Caco-2 (cell line): Measurements from ENCODE around the gene CCNJL. TPM values are rescaled to one million over a fixed set of nuclear protein-coding genes. Genes with fewer than 3 reads are reported as not detected.
"Not testable (repeated sequence)": the region's sequence is repeated elsewhere in the genome, so short reads cannot be mapped to it uniquely, and the experiment has no call there.

Experiments
- BruUV-seq: library from RNA; stranded (reverse); fragments of 400-500 nt; replicated peaks from 2 replicates; lab custom pipeline; 2021; lab: Mats Ljungman, UMichigan
- CTCF ChIA-PET: fragments of 300-600 bp; sonication (Branson Sonifier 250); formaldehyde crosslinking; loops from one replicate; lab custom pipeline; 2022; ENCODE audit warnings: antibody characterized with exemption; lab: Charles Lee
- POLR2A ChIA-PET: fragments of 300-600 bp; sonication (Branson Sonifier 250); formaldehyde crosslinking; loops from one replicate; lab custom pipeline; 2022; ENCODE audit warnings: antibody characterized with exemption; lab: Charles Lee
- DNase-seq, 2 experiments: peaks; one replicate each; pipeline versions ENCODE4 v3.0.0 to v3.0.0-alpha.2; 2020 to 2022
- H3K27me3 ChIP-seq: replicated peaks from 2 replicates; pipeline ENCODE4 v1.6.0; 2011; ENCODE audit warnings: low read length; ENCODE audit not compliant: control insufficient read depth, insufficient read depth
- H3K36me3 ChIP-seq: 2 replicates; pipeline ENCODE4 v1.5.1; 2011; ENCODE audit warnings: low read length; ENCODE audit not compliant: control insufficient read depth, insufficient read depth
- H3K4me1 ChIP-seq: fragments of 250-450 bp; sonication (Bioruptor Pico); 2 replicates; pipeline ENCODE4 v1.5.1; 2020; ENCODE audit warnings: mild to moderate bottlenecking
- H3K4me3 ChIP-seq: 2 replicates; pipeline ENCODE4 v1.5.1; 2011; ENCODE audit warnings: low read depth, mild to moderate bottlenecking, control low read depth, low read length
- H3K9me3 ChIP-seq: fragments of 250-450 bp; sonication (Bioruptor Pico); 2 replicates; pipeline ENCODE4 v1.5.1; 2020; ENCODE audit warnings: mild to moderate bottlenecking, moderate library complexity
- H3K27ac Mint-ChIP-seq: one replicate; pipeline ENCODE4 v1.8.0; 2022; ENCODE audit warnings: mixed read lengths; ENCODE audit not compliant: unreplicated experiment
- H3K27me3 Mint-ChIP-seq: one replicate; pipeline ENCODE4 v1.8.0; 2022; ENCODE audit warnings: mixed read lengths; ENCODE audit not compliant: insufficient read depth, unreplicated experiment
- H3K36me3 Mint-ChIP-seq: one replicate; pipeline ENCODE4 v1.8.0; 2022; ENCODE audit warnings: mild to moderate bottlenecking, mixed read lengths; ENCODE audit not compliant: insufficient read depth, unreplicated experiment
- H3K4me1 Mint-ChIP-seq: one replicate; pipeline ENCODE4 v1.8.0; 2022; ENCODE audit warnings: low read depth, mixed read lengths; ENCODE audit not compliant: unreplicated experiment
- H3K4me3 Mint-ChIP-seq: one replicate; pipeline ENCODE4 v1.8.0; 2022; ENCODE audit warnings: mild to moderate bottlenecking, moderate library complexity, mixed read lengths; ENCODE audit not compliant: unreplicated experiment
- H3K9me3 Mint-ChIP-seq: one replicate; pipeline ENCODE4 v1.8.0; 2022; ENCODE audit warnings: mixed read lengths; ENCODE audit not compliant: unreplicated experiment
- CTCF ChIP-seq, 2 experiments: fragments of 200-600 bp in 1 of 2; IDR thresholded peaks; 1 replicate in 1 of 2; 2 replicates in 1 of 2; pipeline versions ENCODE4 v1.5.1 to v1.8.0; 2011 to 2022; ENCODE audit warnings: antibody characterized with exemption in 1 of 2, control low read depth in 1 of 2, inconsistent platforms in 1 of 2, low read depth in 1 of 2, low read length in 1 of 2, mild to moderate bottlenecking in 1 of 2, moderate library complexity in 1 of 2; ENCODE audit not compliant: insufficient read depth in 1 of 2, severe bottlenecking in 1 of 2, unreplicated experiment in 1 of 2
- intact Hi-C: fragments of 100-400 bp; cut with micrococcal nuclease; formaldehyde crosslinking; loops from one replicate; pipeline ENCODE4 v1.10.0; 2022; ENCODE audit not compliant: unreplicated experiment
- total RNA-seq: library from RNA; stranded (reverse); gene quantifications from 2 replicates; pipeline ENCODE4 v1.2.3, GENCODE V29; 2022

CCNJL gene
- total RNA-seq, 1 experiment from 2014 or later: 17.4 TPM

- intact Hi-C loops: no loop called here
- no peak for DNase-seq
- Mint-ChIP-seq H3K4me3 (no peak overlapping the region), H3K4me1 (no peaks in the 10 kb centered on the region), H3K27ac (no peak overlapping the region), H3K36me3 (no peaks in the 10 kb centered on the region), H3K27me3 (no peaks in the 10 kb centered on the region), H3K9me3 (no peaks in the 10 kb centered on the region)
- TF ChIP-seq CTCF (IDR thresholded peaks at IDR 0.05; ENCODE audit: insufficient read depth in 1 of 2, low read depth in 1 of 2, low read length in 1 of 2, severe bottlenecking in 1 of 2, unreplicated experiment in 1 of 2): no peak
- H3K9me3 ChIP-seq: no peaks in the 10 kb centered on the region
- peaks cover 5% of the 10 kb centered on the region; the same call in 1 of the 2 replicates for H3K4me1 ChIP-seq
- ChIA-PET CTCF (interaction anchor here (0.5 to 0.6 kb wide), 2 partner anchors 118 to 163 kb away, joined by 3 to 4 read pairs; no protein-coding TSS in a partner anchor), POLR2A (no interaction called here)
- H3K4me3 ChIP-seq: no peak overlapping the region
- H3K27me3 ChIP-seq: no peaks in the 10 kb centered on the region
- no peaks in the 10 kb centered on the region for H3K36me3 ChIP-seq
- BruUV-seq: no TSS peak
These were observed 30.1 kb upstream of the CCNJL start for GRCh38 chr5:160342413-160342941.

DNA sequence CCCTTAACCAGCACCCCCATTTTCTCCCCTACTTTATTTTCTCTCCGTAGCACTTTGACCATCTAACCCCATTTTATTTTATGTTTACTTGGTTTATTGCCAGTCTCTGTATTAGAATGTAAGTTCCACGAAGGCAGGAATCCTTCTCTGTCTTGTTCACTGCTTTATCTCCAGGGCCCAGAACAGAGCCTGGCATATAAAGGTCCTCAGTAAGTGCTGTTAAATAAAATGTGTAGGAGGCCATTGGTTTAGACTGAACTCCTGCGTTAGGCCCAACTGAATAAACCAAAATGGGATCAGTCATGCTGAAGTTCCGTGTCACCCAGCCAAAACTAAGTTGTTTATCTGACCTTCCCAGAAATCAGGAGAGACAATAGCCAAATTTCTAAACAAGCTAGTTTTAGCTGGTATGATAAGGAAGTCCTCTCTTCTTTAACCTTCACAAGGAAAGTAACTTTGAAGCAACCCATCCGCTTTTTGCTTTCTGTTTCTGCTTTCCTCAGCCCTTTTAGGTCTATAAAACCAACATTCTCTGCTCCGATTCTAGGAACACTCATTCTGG, 29.0 kb upstream of the CCNJL start:
- H3K27ac Mint-ChIP-seq: no peak overlapping the region
- no peak for TF ChIP-seq CTCF (IDR thresholded peaks at IDR 0.05; ENCODE audit: insufficient read depth in 1 of 2, low read depth in 1 of 2, low read length in 1 of 2, severe bottlenecking in 1 of 2, unreplicated experiment in 1 of 2)
- H3K4me3 Mint-ChIP-seq: no peak overlapping the region
- H3K4me1 ChIP-seq: peaks cover 5% of the 10 kb centered on the region; the same call in 1 of the 2 replicates
- ChIA-PET POLR2A (no interaction called here), CTCF (no interaction called here)
- H3K9me3 ChIP-seq: no peaks in the 10 kb centered on the region
- no peaks in the 10 kb centered on the region for H3K36me3 Mint-ChIP-seq
- H3K27me3 ChIP-seq: no peaks in the 10 kb centered on the region
- no peaks in the 10 kb centered on the region for H3K4me1 Mint-ChIP-seq
- no TSS peak for BruUV-seq
- no peaks in the 10 kb centered on the region for H3K36me3 ChIP-seq
- no peak overlapping the region for H3K4me3 ChIP-seq
- DNase-seq: no peak
- no peaks in the 10 kb centered on the region for H3K9me3 Mint-ChIP-seq
- intact Hi-C loops: no loop called here
- no peaks in the 10 kb centered on the region for H3K27me3 Mint-ChIP-seq

DNA sequence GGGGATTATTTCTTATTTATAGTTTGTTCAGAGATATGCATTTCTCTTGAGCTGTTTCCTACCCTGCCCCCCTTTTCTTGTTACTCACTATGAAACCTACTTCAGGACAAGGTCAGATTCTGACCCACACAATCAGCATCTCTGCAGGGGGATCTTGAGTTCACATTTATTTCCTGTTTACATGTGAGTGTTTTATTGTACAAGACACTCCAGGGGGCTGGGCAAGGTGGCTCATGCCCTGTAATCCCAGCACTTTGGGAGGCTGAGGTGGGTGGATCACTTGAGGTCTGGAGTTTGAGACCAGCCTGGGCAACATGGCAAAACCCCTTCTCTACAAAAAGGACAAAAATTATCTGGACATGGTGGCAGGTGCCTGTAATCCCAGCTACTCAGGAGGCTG, 28.1 kb upstream of the CCNJL start:
- H3K36me3 Mint-ChIP-seq, CTCF ChIA-PET, H3K27me3 ChIP-seq, intact Hi-C loops, H3K36me3 ChIP-seq, H3K27me3 Mint-ChIP-seq, POLR2A ChIA-PET, H3K4me3 ChIP-seq, H3K27ac Mint-ChIP-seq, H3K9me3 ChIP-seq, DNase-seq, H3K9me3 Mint-ChIP-seq, H3K4me1 Mint-ChIP-seq, BruUV-seq, H3K4me3 Mint-ChIP-seq, H3K4me1 ChIP-seq: not testable (repeated sequence)
